Measurements from ENCODE around the gene BMF.

DNA sequence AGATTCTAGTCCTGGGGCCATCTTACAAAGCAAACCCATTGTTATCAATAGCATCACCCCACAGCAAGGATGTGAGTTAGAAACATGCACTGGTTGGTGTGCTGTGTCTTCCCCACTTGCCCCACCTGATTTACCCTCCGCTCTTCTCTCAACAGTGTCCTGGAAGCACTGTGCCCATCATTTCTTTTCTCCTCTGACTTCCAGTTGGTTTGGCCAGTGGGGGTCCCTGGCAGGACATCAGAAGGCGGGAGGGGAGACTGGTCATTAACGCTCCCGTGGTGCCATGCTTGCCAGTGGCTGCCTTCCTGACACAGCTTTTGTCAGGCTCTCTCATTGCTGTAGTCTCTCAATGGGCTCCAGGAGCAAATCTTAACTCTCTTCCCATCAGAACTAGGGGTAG, 40.7 kb upstream of the BMF start:
- TF ChIP-seq, protein P1, sequence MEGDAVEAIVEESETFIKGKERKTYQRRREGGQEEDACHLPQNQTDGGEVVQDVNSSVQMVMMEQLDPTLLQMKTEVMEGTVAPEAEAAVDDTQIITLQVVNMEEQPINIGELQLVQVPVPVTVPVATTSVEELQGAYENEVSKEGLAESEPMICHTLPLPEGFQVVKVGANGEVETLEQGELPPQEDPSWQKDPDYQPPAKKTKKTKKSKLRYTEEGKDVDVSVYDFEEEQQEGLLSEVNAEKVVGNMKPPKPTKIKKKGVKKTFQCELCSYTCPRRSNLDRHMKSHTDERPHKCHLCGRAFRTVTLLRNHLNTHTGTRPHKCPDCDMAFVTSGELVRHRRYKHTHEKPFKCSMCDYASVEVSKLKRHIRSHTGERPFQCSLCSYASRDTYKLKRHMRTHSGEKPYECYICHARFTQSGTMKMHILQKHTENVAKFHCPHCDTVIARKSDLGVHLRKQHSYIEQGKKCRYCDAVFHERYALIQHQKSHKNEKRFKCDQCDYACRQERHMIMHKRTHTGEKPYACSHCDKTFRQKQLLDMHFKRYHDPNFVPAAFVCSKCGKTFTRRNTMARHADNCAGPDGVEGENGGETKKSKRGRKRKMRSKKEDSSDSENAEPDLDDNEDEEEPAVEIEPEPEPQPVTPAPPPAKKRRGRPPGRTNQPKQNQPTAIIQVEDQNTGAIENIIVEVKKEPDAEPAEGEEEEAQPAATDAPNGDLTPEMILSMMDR (IDR thresholded peaks at IDR 0.05) = no peak
- no peak for TF ChIP-seq POLR2AphosphoS5 (IDR thresholded peaks at IDR 0.05)
